Liver (tissue), 9 donors: ENCODE results near the gene PLB1. TPM values are rescaled to one million over a fixed set of nuclear protein-coding genes. Genes with fewer than 3 reads are reported as not detected.

Experiments
- DNase-seq: peaks from one replicate; pipeline ENCODE4 v3.0.0-alpha.2; 2017; ENCODE audit warnings: low spot score
- H3K27ac ChIP-seq, 2 donors: one replicate each; pipeline ENCODE4 v1.7.0; 2013; ENCODE audit warnings: inconsistent platforms in 2 of 2, low read length in 2 of 2, control low read depth in 1 of 2, low read depth in 1 of 2, mild to moderate bottlenecking in 1 of 2
- H3K27me3 ChIP-seq, 4 donors: one replicate each; pipeline versions ENCODE4 v1.6.1 to v1.7.0; 2013; ENCODE audit warnings: low read length in 3 of 4, inconsistent platforms in 1 of 4, mild to moderate bottlenecking in 1 of 4, moderate library complexity in 1 of 4; ENCODE audit not compliant: control insufficient read depth in 4 of 4, insufficient read depth in 4 of 4
- H3K36me3 ChIP-seq, 4 donors: one replicate each; pipeline versions ENCODE4 v1.6.1 to v1.7.0; 2013; ENCODE audit warnings: low read length in 3 of 4, mild to moderate bottlenecking in 3 of 4, low read depth in 1 of 4, moderate library complexity in 1 of 4; ENCODE audit not compliant: control insufficient read depth in 4 of 4, insufficient read depth in 3 of 4
- H3K4me1 ChIP-seq, 4 donors: one replicate each; pipeline versions ENCODE4 v1.6.1 to v1.7.0; 2013; ENCODE audit warnings: low read length in 3 of 4, mild to moderate bottlenecking in 3 of 4, moderate library complexity in 1 of 4; ENCODE audit not compliant: control insufficient read depth in 4 of 4, insufficient read depth in 4 of 4
- H3K4me3 ChIP-seq, 3 donors: one replicate each; pipeline versions ENCODE4 v1.6.1 to v1.7.0; 2013; ENCODE audit warnings: low read length in 3 of 3, control low read depth in 1 of 3, low read depth in 1 of 3, mild to moderate bottlenecking in 1 of 3
- H3K9ac ChIP-seq, 2 donors: one replicate each; pipeline ENCODE4 v1.7.0; 2013; ENCODE audit warnings: low read length in 2 of 2, mild to moderate bottlenecking in 2 of 2, moderate library complexity in 2 of 2, control low read depth in 1 of 2, low read depth in 1 of 2
- H3K9me3 ChIP-seq, 4 donors: one replicate each; pipeline versions ENCODE4 v1.6.1 to v1.7.0; 2013; ENCODE audit warnings: low read length in 3 of 4; ENCODE audit not compliant: control insufficient read depth in 4 of 4
- EGR1 ChIP-seq, 2 donors: IDR thresholded peaks; 2 replicates each; pipeline ENCODE4 v1.6.1; 2016 to 2018; ENCODE audit warnings: antibody characterized with exemption in 2 of 2, low read depth in 2 of 2
- FOXA1 ChIP-seq: IDR thresholded peaks from 2 replicates; pipeline ENCODE4 v1.6.1; 2016; ENCODE audit warnings: antibody characterized with exemption
- FOXA2 ChIP-seq: IDR thresholded peaks from 2 replicates; pipeline ENCODE4 v1.6.1; 2016; ENCODE audit warnings: antibody characterized with exemption
- HNF4A ChIP-seq, 2 donors: conservative IDR thresholded peaks; 2 replicates each; pipeline ENCODE4 v1.6.1; 2016; ENCODE audit warnings: antibody characterized with exemption in 2 of 2, mild to moderate bottlenecking in 2 of 2
- HNF4G ChIP-seq: IDR thresholded peaks from 2 replicates; pipeline ENCODE4 v1.6.1; 2016; ENCODE audit warnings: antibody characterized with exemption
- NR2F2 ChIP-seq: IDR thresholded peaks from 2 replicates; pipeline ENCODE4 v1.6.1; 2016; ENCODE audit warnings: antibody characterized with exemption
- RAD21 ChIP-seq, 2 donors: IDR thresholded peaks; 2 replicates each; pipeline ENCODE4 v1.6.1; 2016; ENCODE audit warnings: antibody characterized with exemption in 2 of 2, mild to moderate bottlenecking in 2 of 2
- RXRA ChIP-seq, 2 donors: IDR thresholded peaks; 2 replicates each; pipeline ENCODE4 v1.6.1; 2017 to 2018; ENCODE audit warnings: antibody characterized with exemption in 2 of 2, mild to moderate bottlenecking in 1 of 2
- SP1 ChIP-seq: IDR thresholded peaks from 2 replicates; pipeline ENCODE4 v1.6.1; 2018; ENCODE audit warnings: antibody characterized with exemption, mild to moderate bottlenecking
- TAF1 ChIP-seq: conservative IDR thresholded peaks from 2 replicates; pipeline ENCODE4 v1.6.1; 2016; ENCODE audit warnings: antibody characterized with exemption, mild to moderate bottlenecking
- WGBS: extraction: QIAGEN DNeasy Blood & Tissue Kit; methylation state at CpG from one replicate; pipeline ENCODE4 v1.1.7; 2013; 5-methylcytosine and 5-hydroxymethylcytosine counted together
- polyA plus RNA-seq, 2 donors: library from polyadenylated mRNA; stranded (reverse) in 1 of 2; unstranded in 1 of 2; fragments of 200-250 nt in 1 of 2; fragments of >200 nt in 1 of 2; fragmentation: Nextera tagmentation in 1 of 2; extraction: Ambion mirVana in 1 of 2; gene quantifications; one replicate each; pipeline versions ENCODE4 v1.2.1 to v1.2.3, GENCODE V29; 2013 to 2015
- total RNA-seq, 2 donors: library from RNA; depleted of rRNA; stranded (reverse); fragments of >200 nt; gene quantifications; one replicate each; pipeline ENCODE4 v1.2.3, GENCODE V29; 2014
- TF ChIP-seq, protein P1 (sequence below): IDR thresholded peaks from 2 replicates; pipeline ENCODE4 v1.6.1; 2016; ENCODE audit warnings: antibody characterized with exemption
- TF ChIP-seq, protein P2 (sequence below): IDR thresholded peaks from 2 replicates; pipeline ENCODE4 v1.6.1; 2016; ENCODE audit warnings: antibody characterized with exemption
- TF ChIP-seq, protein P3 (sequence below): IDR thresholded peaks from 2 replicates; pipeline ENCODE4 v1.6.1; 2016; ENCODE audit warnings: antibody characterized with exemption, mild to moderate bottlenecking
- TF ChIP-seq, protein P4 (sequence below): IDR thresholded peaks from 2 replicates; pipeline ENCODE4 v1.6.1; 2016; ENCODE audit warnings: antibody characterized with exemption
- donor health status: healthy.
- donor health status: healthy.
- donor health status: healthy.
- donor health status: healthy.
- donor health status: healthy.

Gene PLB1
- total and polyA plus RNA-seq, 4 donors = 0.58 to 4.5 (median 1.6) TPM

DNA sequence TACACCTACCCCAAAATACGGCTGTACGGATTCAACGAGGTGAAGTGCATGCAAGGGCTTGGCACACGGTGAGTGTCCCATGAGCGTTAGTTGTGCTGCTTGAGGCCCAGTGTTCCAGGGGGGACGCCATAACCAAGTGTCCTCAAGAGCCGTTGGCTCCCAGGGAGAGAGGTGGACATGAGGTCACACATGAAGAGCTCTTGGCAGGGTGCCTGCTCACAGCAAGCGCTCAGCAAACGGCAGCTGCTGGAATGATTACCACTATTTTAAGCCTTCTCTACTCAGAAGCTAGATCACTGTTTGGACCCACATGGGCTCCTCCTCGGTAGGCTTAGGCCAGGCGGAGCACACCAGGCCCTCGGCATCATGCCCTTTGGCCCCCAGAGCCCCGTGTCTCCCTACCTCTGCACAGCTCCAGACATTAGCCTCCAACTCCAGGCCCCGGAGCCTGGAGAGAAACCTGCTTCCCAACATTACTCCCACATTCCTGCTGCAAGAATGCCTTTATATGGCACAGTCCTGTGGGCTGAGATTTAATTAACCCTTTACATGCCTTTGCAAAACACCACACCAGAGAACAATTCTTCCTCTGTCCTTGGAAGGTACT is 187.3 kb downstream of the PLB1 start:
- Histone ChIP-seq H3K9me3 (no peaks in the 10 kb centered on the region), H3K4me3 (no peak overlapping the region), H3K36me3 (no peaks in the 10 kb centered on the region), H3K27me3 (no peaks in the 10 kb centered on the region), H3K27ac (no peak overlapping the region), H3K9ac (no peak overlapping the region), H3K4me1 (peaks cover 0 to 8% (median 5%) of the 10 kb centered on the region in 4 donors)
- 47% methylated on average over 14 of the region's 14 CpGs for WGBS
- peak; percentile 40 for DNase-seq
- TF ChIP-seq TAF1 (no peak), FOXA2 (no peak), NR2F2 (peak; percentile 74), SP1 (peak; percentile 46), HNF4A (conservative IDR thresholded peaks at IDR 0.05) (no peak), FOXA1 (no peak), RAD21 (IDR thresholded peaks at IDR 0.05) (peak in 1 of 2 donors; percentile 41), RXRA (IDR thresholded peaks at IDR 0.05) (peak; percentile 25 to 62), HNF4G (no peak)
- TF ChIP-seq, protein P1, sequence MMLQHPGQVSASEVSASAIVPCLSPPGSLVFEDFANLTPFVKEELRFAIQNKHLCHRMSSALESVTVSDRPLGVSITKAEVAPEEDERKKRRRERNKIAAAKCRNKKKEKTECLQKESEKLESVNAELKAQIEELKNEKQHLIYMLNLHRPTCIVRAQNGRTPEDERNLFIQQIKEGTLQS = no peak
- TF ChIP-seq, protein P2, sequence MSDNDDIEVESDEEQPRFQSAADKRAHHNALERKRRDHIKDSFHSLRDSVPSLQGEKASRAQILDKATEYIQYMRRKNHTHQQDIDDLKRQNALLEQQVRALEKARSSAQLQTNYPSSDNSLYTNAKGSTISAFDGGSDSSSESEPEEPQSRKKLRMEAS = no peak
- TF ChIP-seq, protein P3, sequence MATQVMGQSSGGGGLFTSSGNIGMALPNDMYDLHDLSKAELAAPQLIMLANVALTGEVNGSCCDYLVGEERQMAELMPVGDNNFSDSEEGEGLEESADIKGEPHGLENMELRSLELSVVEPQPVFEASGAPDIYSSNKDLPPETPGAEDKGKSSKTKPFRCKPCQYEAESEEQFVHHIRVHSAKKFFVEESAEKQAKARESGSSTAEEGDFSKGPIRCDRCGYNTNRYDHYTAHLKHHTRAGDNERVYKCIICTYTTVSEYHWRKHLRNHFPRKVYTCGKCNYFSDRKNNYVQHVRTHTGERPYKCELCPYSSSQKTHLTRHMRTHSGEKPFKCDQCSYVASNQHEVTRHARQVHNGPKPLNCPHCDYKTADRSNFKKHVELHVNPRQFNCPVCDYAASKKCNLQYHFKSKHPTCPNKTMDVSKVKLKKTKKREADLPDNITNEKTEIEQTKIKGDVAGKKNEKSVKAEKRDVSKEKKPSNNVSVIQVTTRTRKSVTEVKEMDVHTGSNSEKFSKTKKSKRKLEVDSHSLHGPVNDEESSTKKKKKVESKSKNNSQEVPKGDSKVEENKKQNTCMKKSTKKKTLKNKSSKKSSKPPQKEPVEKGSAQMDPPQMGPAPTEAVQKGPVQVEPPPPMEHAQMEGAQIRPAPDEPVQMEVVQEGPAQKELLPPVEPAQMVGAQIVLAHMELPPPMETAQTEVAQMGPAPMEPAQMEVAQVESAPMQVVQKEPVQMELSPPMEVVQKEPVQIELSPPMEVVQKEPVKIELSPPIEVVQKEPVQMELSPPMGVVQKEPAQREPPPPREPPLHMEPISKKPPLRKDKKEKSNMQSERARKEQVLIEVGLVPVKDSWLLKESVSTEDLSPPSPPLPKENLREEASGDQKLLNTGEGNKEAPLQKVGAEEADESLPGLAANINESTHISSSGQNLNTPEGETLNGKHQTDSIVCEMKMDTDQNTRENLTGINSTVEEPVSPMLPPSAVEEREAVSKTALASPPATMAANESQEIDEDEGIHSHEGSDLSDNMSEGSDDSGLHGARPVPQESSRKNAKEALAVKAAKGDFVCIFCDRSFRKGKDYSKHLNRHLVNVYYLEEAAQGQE = no peak

DNA sequence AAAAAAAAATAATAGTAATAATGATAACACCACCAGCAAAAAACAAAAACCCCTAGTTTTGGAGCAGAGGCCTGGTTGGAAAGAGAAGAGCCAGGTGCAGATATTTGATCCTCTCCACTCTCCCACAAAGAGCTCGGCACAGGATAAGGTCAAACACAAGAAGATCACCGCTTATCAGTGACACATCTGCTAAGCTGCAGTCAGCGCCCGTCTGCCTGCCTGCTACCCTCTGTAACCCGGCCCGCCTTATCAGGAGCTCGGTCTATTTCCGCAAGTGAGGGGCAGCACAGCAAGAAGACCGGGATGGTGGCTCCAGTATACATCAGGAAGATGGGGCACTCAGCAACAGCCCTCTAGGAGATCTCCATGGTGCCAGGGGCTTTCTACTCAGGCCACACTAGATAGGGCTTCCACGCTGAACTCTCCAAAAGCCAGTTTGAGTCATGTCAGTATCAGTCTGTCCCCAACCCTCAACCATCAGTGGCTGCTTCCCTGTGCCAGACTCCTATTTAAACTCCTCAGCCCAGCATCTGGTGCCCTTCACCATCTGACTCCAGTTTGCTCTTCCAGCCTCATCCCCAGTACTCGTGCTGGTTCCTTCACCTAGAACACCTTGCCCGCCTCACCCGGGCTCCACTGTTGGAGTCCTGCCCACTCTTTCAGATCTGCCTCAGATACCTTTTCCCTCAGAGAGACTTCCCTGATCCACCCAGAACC is 188.4 kb downstream of the PLB1 start:
- TF ChIP-seq NR2F2 (no peak), RXRA (IDR thresholded peaks at IDR 0.05) (no peak), EGR1 (IDR thresholded peaks at IDR 0.05; ENCODE audit: low read depth in 2 of 2) (no peak)
- TF ChIP-seq, protein P1 = no peak
- TF ChIP-seq, protein P4, sequence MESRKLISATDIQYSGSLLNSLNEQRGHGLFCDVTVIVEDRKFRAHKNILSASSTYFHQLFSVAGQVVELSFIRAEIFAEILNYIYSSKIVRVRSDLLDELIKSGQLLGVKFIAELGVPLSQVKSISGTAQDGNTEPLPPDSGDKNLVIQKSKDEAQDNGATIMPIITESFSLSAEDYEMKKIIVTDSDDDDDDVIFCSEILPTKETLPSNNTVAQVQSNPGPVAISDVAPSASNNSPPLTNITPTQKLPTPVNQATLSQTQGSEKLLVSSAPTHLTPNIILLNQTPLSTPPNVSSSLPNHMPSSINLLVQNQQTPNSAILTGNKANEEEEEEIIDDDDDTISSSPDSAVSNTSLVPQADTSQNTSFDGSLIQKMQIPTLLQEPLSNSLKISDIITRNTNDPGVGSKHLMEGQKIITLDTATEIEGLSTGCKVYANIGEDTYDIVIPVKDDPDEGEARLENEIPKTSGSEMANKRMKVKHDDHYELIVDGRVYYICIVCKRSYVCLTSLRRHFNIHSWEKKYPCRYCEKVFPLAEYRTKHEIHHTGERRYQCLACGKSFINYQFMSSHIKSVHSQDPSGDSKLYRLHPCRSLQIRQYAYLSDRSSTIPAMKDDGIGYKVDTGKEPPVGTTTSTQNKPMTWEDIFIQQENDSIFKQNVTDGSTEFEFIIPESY = no peak
- no peaks in the 10 kb centered on the region for H3K9me3 ChIP-seq
- 94% methylated on average over 13 of the region's 13 CpGs for WGBS
- H3K4me1 ChIP-seq = peaks cover 0 to 8% (median 5%) of the 10 kb centered on the region in 4 donors
- no peak overlapping the region for H3K9ac ChIP-seq
- H3K27me3 ChIP-seq = no peaks in the 10 kb centered on the region
- H3K27ac ChIP-seq = no peak overlapping the region
- H3K4me3 ChIP-seq = no peak overlapping the region
- no peak for DNase-seq
- no peaks in the 10 kb centered on the region for H3K36me3 ChIP-seq
